HG03439 (cell line): ENCODE measurements around the gene RPS10.
"Not testable (repeated sequence)": the region's sequence is repeated elsewhere in the genome, so short reads cannot be mapped to it uniquely, and the experiment has no call there.

ENCODE experiments used
- ATAC-seq: cut with Tn5 transposase; IDR thresholded peaks from one replicate; pipeline ENCODE4 v1.9.1; 2021; ENCODE audit warnings: mild to moderate bottlenecking, moderate library complexity; ENCODE audit not compliant: unreplicated experiment

Gene RPS10

DNA sequence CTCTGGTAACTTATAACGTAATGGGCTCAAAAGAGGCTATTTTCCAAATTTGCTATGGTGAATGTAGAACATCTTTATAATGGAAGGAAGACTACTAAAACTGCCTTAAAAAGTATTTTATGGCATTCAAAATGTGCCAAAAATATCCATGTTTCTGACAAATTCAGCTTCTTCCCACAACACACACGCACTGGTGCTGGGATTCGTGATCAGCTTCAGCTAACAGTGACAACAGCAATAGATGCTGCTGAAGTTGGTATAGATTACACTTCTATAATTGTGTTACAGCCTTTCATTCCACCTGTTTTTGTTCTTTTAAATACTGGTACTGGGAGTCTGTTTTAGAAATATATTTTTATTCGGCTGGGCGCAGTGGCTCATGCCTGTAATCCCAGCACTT, 52.4 kb downstream of the RPS10 start:
- no peak for ATAC-seq

DNA sequence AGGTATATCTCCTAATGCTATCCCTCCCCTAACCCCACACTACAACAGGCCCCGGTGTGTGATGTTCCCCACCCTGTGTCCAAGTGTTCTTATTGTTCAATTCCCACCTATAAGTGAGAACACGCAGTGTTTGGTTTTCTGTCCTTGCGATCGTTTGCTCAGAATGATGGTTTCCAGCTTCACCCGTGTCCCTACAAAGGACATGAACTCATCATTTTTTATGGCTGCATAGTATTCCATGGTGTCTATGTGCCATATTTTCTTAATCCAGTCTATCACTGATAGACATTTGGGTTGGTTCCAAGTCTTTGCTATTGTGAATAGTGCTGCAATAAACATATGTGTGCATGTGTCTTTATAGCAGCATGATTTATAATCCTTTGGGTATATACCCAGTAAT, 54.0 kb downstream of the RPS10 start:
- ATAC-seq = not testable (repeated sequence)

- no peak for ATAC-seq
Observed at GRCh38 chr6:34370361-34370760, 55.5 kb downstream of the RPS10 start.

GRCh38 chr6:34369385-34369784, 56.5 kb downstream of the RPS10 start:
- ATAC-seq = no peak
